ENCODE results near the gene BAG1.

The BAG1 gene

GRCh38 chr9:33255471-33255870 is 9.0 kb downstream of the BAG1 start:
- Histone ChIP-seq H3K9me3 (ENCODE audit: control insufficient read depth in 1 of 2, low read length in 2 of 2) (no peaks in the 10 kb centered on the region), H3K4me3 (ENCODE audit: low read depth in 1 of 2, low read length in 2 of 2) (no peak overlapping the region), H3K36me3 (ENCODE audit: control insufficient read depth in 1 of 2, insufficient read depth in 2 of 2, low read length in 2 of 2) (peaks cover 62 to 73% of the 10 kb centered on the region in 2 donors), H3K4me1 (ENCODE audit: control insufficient read depth in 1 of 2, insufficient read depth in 2 of 2, low read length in 2 of 2) (no peaks in the 10 kb centered on the region), H3K27ac (ENCODE audit: low read length) (no peak overlapping the region), H3K27me3 (ENCODE audit: low read depth, low read length) (no peaks in the 10 kb centered on the region)

GRCh38 chr9:33255014-33255413 is 9.5 kb downstream of the BAG1 start:
- H3K36me3 ChIP-seq (ENCODE audit: control insufficient read depth in 1 of 2, insufficient read depth in 2 of 2, low read length in 2 of 2), result peaks cover 58 to 69% of the 10 kb centered on the region in 2 donors

GRCh38 chr9:33254211-33254610 is 10.3 kb downstream of the BAG1 start:
- H3K36me3 ChIP-seq (ENCODE audit: control insufficient read depth in 1 of 2, insufficient read depth in 2 of 2, low read length in 2 of 2), result peaks cover 50 to 61% of the 10 kb centered on the region in 2 donors
- no peak overlapping the region for H3K4me3 ChIP-seq (ENCODE audit: low read depth in 1 of 2, low read length in 2 of 2)
- no peaks in the 10 kb centered on the region for H3K4me1 ChIP-seq (ENCODE audit: control insufficient read depth in 1 of 2, insufficient read depth in 2 of 2, low read length in 2 of 2)
- H3K27ac ChIP-seq (ENCODE audit: low read length), result no peak overlapping the region
- H3K9me3 ChIP-seq (ENCODE audit: control insufficient read depth in 1 of 2, low read length in 2 of 2), result no peaks in the 10 kb centered on the region
- no peaks in the 10 kb centered on the region for H3K27me3 ChIP-seq (ENCODE audit: low read depth, low read length)

More at GRCh38 chr9:33255014-33255413, 9.5 kb downstream of the BAG1 start:
- Histone ChIP-seq H3K4me3 (ENCODE audit: low read depth in 1 of 2, low read length in 2 of 2) (no peak overlapping the region), H3K4me1 (ENCODE audit: control insufficient read depth in 1 of 2, insufficient read depth in 2 of 2, low read length in 2 of 2) (no peaks in the 10 kb centered on the region), H3K9me3 (ENCODE audit: control insufficient read depth in 1 of 2, low read length in 2 of 2) (no peaks in the 10 kb centered on the region), H3K27ac (ENCODE audit: low read length) (no peak overlapping the region), H3K27me3 (ENCODE audit: low read depth, low read length) (no peaks in the 10 kb centered on the region)

GRCh38 chr9:33250458-33250995 is 14.0 kb downstream of the BAG1 start:
- Histone ChIP-seq H3K9me3 (ENCODE audit: control insufficient read depth in 1 of 2, low read length in 2 of 2) (no peaks in the 10 kb centered on the region), H3K27me3 (ENCODE audit: low read depth, low read length) (no peaks in the 10 kb centered on the region), H3K4me1 (ENCODE audit: control insufficient read depth in 1 of 2, insufficient read depth in 2 of 2, low read length in 2 of 2) (no peaks in the 10 kb centered on the region), H3K36me3 (ENCODE audit: control insufficient read depth in 1 of 2, insufficient read depth in 2 of 2, low read length in 2 of 2) (peaks cover 27 to 31% of the 10 kb centered on the region in 2 donors), H3K27ac (ENCODE audit: low read length) (no peak overlapping the region), H3K4me3 (ENCODE audit: low read depth in 1 of 2, low read length in 2 of 2) (no peak overlapping the region)

- Histone ChIP-seq H3K9me3 (ENCODE audit: control insufficient read depth in 1 of 2, low read length in 2 of 2) (no peaks in the 10 kb centered on the region), H3K36me3 (ENCODE audit: control insufficient read depth in 1 of 2, insufficient read depth in 2 of 2, low read length in 2 of 2) (peaks cover 22 to 25% of the 10 kb centered on the region in 2 donors), H3K4me3 (ENCODE audit: low read depth in 1 of 2, low read length in 2 of 2) (no peak overlapping the region), H3K27me3 (ENCODE audit: low read depth, low read length) (no peaks in the 10 kb centered on the region), H3K4me1 (ENCODE audit: control insufficient read depth in 1 of 2, insufficient read depth in 2 of 2, low read length in 2 of 2) (no peaks in the 10 kb centered on the region), H3K27ac (ENCODE audit: low read length) (no peak overlapping the region)
Observed at GRCh38 chr9:33249983-33250382, 14.5 kb downstream of the BAG1 start.

GRCh38 chr9:33249087-33249658 is 15.3 kb downstream of the BAG1 start:
- no peaks in the 10 kb centered on the region for H3K9me3 ChIP-seq (ENCODE audit: control insufficient read depth in 1 of 2, low read length in 2 of 2)
- H3K27ac ChIP-seq (ENCODE audit: low read length), result no peak overlapping the region
- no peaks in the 10 kb centered on the region for H3K4me1 ChIP-seq (ENCODE audit: control insufficient read depth in 1 of 2, insufficient read depth in 2 of 2, low read length in 2 of 2)
- H3K4me3 ChIP-seq (ENCODE audit: low read depth in 1 of 2, low read length in 2 of 2), result no peak overlapping the region
- no peaks in the 10 kb centered on the region for H3K27me3 ChIP-seq (ENCODE audit: low read depth, low read length)
- H3K36me3 ChIP-seq (ENCODE audit: control insufficient read depth in 1 of 2, insufficient read depth in 2 of 2, low read length in 2 of 2), result peaks cover 14 to 17% of the 10 kb centered on the region in 2 donors

GRCh38 chr9:33248606-33249005 is 15.9 kb downstream of the BAG1 start:
- no peaks in the 10 kb centered on the region for H3K4me1 ChIP-seq (ENCODE audit: control insufficient read depth in 1 of 2, insufficient read depth in 2 of 2, low read length in 2 of 2)
- H3K4me3 ChIP-seq (ENCODE audit: low read depth in 1 of 2, low read length in 2 of 2), result no peak overlapping the region
- H3K36me3 ChIP-seq (ENCODE audit: control insufficient read depth in 1 of 2, insufficient read depth in 2 of 2, low read length in 2 of 2), result peaks cover 12 to 13% of the 10 kb centered on the region in 2 donors
- H3K9me3 ChIP-seq (ENCODE audit: control insufficient read depth in 1 of 2, low read length in 2 of 2), result no peaks in the 10 kb centered on the region
- H3K27ac ChIP-seq (ENCODE audit: low read length), result no peak overlapping the region
- no peaks in the 10 kb centered on the region for H3K27me3 ChIP-seq (ENCODE audit: low read depth, low read length)

- Histone ChIP-seq H3K27me3 (ENCODE audit: low read depth, low read length) (no peaks in the 10 kb centered on the region), H3K4me1 (ENCODE audit: control insufficient read depth in 1 of 2, insufficient read depth in 2 of 2, low read length in 2 of 2) (no peaks in the 10 kb centered on the region), H3K9me3 (ENCODE audit: control insufficient read depth in 1 of 2, low read length in 2 of 2) (no peaks in the 10 kb centered on the region), H3K36me3 (ENCODE audit: control insufficient read depth in 1 of 2, insufficient read depth in 2 of 2, low read length in 2 of 2) (peaks cover 0 to 3% of the 10 kb centered on the region in 2 donors), H3K4me3 (ENCODE audit: low read depth in 1 of 2, low read length in 2 of 2) (no peak overlapping the region), H3K27ac (ENCODE audit: low read length) (no peak overlapping the region)
Observed at GRCh38 chr9:33246269-33246860, 18.1 kb downstream of the BAG1 start.

GRCh38 chr9:33245341-33245740 is 19.2 kb downstream of the BAG1 start:
- H3K27me3 ChIP-seq (ENCODE audit: low read depth, low read length), result no peaks in the 10 kb centered on the region

GRCh38 chr9:33244137-33244784 is 20.2 kb downstream of the BAG1 start:
- Histone ChIP-seq H3K27me3 (ENCODE audit: low read depth, low read length) (no peaks in the 10 kb centered on the region), H3K9me3 (ENCODE audit: control insufficient read depth in 1 of 2, low read length in 2 of 2) (no peaks in the 10 kb centered on the region), H3K36me3 (ENCODE audit: control insufficient read depth in 1 of 2, insufficient read depth in 2 of 2, low read length in 2 of 2) (peaks cover 0 to 3% of the 10 kb centered on the region in 2 donors), H3K4me3 (ENCODE audit: low read depth in 1 of 2, low read length in 2 of 2) (no peak overlapping the region), H3K4me1 (ENCODE audit: control insufficient read depth in 1 of 2, insufficient read depth in 2 of 2, low read length in 2 of 2) (no peaks in the 10 kb centered on the region), H3K27ac (ENCODE audit: low read length) (no peak overlapping the region)

More at GRCh38 chr9:33245341-33245740, 19.2 kb downstream of the BAG1 start:
- no peaks in the 10 kb centered on the region for H3K9me3 ChIP-seq (ENCODE audit: control insufficient read depth in 1 of 2, low read length in 2 of 2)
- no peak overlapping the region for H3K4me3 ChIP-seq (ENCODE audit: low read depth in 1 of 2, low read length in 2 of 2)
- peaks cover 0 to 3% of the 10 kb centered on the region in 2 donors for H3K36me3 ChIP-seq (ENCODE audit: control insufficient read depth in 1 of 2, insufficient read depth in 2 of 2, low read length in 2 of 2)
- no peak overlapping the region for H3K27ac ChIP-seq (ENCODE audit: low read length)
- no peaks in the 10 kb centered on the region for H3K4me1 ChIP-seq (ENCODE audit: control insufficient read depth in 1 of 2, insufficient read depth in 2 of 2, low read length in 2 of 2)

GRCh38 chr9:33242609-33243134 is 21.8 kb downstream of the BAG1 start:
- Histone ChIP-seq H3K4me1 (ENCODE audit: control insufficient read depth in 1 of 2, insufficient read depth in 2 of 2, low read length in 2 of 2) (no peaks in the 10 kb centered on the region), H3K9me3 (ENCODE audit: control insufficient read depth in 1 of 2, low read length in 2 of 2) (no peaks in the 10 kb centered on the region), H3K4me3 (ENCODE audit: low read depth in 1 of 2, low read length in 2 of 2) (no peak overlapping the region), H3K36me3 (ENCODE audit: control insufficient read depth in 1 of 2, insufficient read depth in 2 of 2, low read length in 2 of 2) (no peaks in the 10 kb centered on the region), H3K27ac (ENCODE audit: low read length) (no peak overlapping the region), H3K27me3 (ENCODE audit: low read depth, low read length) (no peaks in the 10 kb centered on the region)
